GM12801 (cell line): Measurements from ENCODE around the gene APOBEC3B.

Experiments
- TF ChIP-seq, protein P1 (sequence below): IDR thresholded peaks from one replicate; pipeline ENCODE4 v1.5.1; 2011; ENCODE audit warnings: control low read depth; ENCODE audit not compliant: insufficient read length; ENCODE audit errors: extremely low read depth

Gene APOBEC3B

GRCh38 chr22:38981992-38982927 lies at the start of gene APOBEC3B:
Gene APOBEC3B, plus strand, starts transcription at chr22:38982347. Its CDS starts 107 bp downstream, at chr22:38982454.
- TF ChIP-seq, protein P1, sequence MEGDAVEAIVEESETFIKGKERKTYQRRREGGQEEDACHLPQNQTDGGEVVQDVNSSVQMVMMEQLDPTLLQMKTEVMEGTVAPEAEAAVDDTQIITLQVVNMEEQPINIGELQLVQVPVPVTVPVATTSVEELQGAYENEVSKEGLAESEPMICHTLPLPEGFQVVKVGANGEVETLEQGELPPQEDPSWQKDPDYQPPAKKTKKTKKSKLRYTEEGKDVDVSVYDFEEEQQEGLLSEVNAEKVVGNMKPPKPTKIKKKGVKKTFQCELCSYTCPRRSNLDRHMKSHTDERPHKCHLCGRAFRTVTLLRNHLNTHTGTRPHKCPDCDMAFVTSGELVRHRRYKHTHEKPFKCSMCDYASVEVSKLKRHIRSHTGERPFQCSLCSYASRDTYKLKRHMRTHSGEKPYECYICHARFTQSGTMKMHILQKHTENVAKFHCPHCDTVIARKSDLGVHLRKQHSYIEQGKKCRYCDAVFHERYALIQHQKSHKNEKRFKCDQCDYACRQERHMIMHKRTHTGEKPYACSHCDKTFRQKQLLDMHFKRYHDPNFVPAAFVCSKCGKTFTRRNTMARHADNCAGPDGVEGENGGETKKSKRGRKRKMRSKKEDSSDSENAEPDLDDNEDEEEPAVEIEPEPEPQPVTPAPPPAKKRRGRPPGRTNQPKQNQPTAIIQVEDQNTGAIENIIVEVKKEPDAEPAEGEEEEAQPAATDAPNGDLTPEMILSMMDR = no peak

GRCh38 chr22:38935023-38935422 lies 47.1 kb upstream of the APOBEC3B start:
- TF ChIP-seq, protein P1 = no peak

DNA sequence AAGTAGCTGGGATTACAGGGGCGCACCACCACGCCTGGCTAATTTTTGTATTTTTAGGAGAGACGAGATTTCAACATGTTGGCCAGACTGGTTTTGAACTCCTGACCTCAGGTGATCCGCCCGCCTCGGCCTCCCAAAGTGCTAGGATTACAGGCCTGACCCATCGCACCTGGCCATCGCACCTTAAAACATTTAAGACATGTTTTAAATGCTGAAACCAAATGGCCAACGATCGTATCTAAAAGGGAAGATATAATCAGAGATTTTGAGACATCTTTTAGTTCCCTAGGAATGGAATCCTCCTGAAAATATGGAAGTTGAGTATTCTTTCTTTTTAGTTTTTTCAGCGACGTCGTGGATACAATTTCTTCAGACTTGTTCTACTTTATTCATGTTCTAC lies 46.5 kb upstream of the APOBEC3B start:
- TF ChIP-seq, protein P1 = no peak

GRCh38 chr22:38936562-38936961 lies 45.6 kb upstream of the APOBEC3B start:
- TF ChIP-seq, protein P1 = no peak

GRCh38 chr22:38937036-38937435 lies 45.1 kb upstream of the APOBEC3B start:
- TF ChIP-seq, protein P1 = no peak

GRCh38 chr22:38937541-38937940 lies 44.6 kb upstream of the APOBEC3B start:
- TF ChIP-seq, protein P1 = no peak

DNA sequence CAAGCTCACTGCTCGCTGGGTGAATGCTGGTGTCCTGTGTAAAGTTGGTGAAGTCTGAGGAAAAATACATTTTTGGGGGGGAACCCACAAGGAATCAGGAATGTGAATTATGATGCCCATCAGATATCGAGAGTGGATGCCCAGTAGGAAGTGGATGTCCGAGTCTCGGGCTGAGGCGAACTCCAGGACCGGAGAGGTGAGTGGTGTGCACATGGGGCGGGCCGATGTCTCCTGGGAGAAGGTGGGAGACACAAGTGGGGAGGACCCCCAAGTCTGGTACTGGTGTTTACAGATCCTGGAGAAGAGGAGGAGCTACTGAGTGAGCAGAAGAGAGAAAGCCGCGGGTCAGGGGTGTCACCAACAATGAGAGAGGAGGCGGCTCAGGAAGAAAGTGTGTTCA lies 43.9 kb upstream of the APOBEC3B start:
- TF ChIP-seq, protein P1 = no peak
